Calu3 (cell line): Measurements from ENCODE around the gene CCDC150. TPM values are rescaled to one million over a fixed set of nuclear protein-coding genes. Genes with fewer than 3 reads are reported as not detected.

ENCODE experiments used
- BruUV-seq: library from RNA; stranded (reverse); fragments of 400-500 nt; replicated peaks from 2 replicates; lab custom pipeline; 2021; lab: Mats Ljungman, UMichigan
- CTCF ChIA-PET: fragments of 300-600 bp; sonication (Branson Sonifier 250); formaldehyde crosslinking; loops from one replicate; lab custom pipeline; 2022; ENCODE audit warnings: antibody characterized with exemption; lab: Charles Lee
- DNase-seq: peaks from one replicate; pipeline ENCODE4 v3.0.0; 2022
- H3K27ac Mint-ChIP-seq: one replicate; pipeline ENCODE4 v1.8.0; 2022; ENCODE audit warnings: mixed read lengths; ENCODE audit not compliant: unreplicated experiment
- H3K27me3 Mint-ChIP-seq: one replicate; pipeline ENCODE4 v1.8.0; 2022; ENCODE audit warnings: mixed read lengths; ENCODE audit not compliant: unreplicated experiment
- H3K36me3 Mint-ChIP-seq: one replicate; pipeline ENCODE4 v1.8.0; 2022; ENCODE audit warnings: mild to moderate bottlenecking, moderate library complexity, mixed read lengths; ENCODE audit not compliant: insufficient read depth, unreplicated experiment
- H3K4me1 Mint-ChIP-seq: one replicate; pipeline ENCODE4 v1.8.0; 2022; ENCODE audit warnings: mild to moderate bottlenecking, low read depth, mixed read lengths; ENCODE audit not compliant: unreplicated experiment
- H3K4me3 Mint-ChIP-seq: one replicate; pipeline ENCODE4 v1.8.0; 2022; ENCODE audit warnings: mild to moderate bottlenecking, low read depth, moderate library complexity, mixed read lengths; ENCODE audit not compliant: unreplicated experiment
- H3K9me3 Mint-ChIP-seq: one replicate; pipeline ENCODE4 v1.8.0; 2022; ENCODE audit warnings: low read depth, mixed read lengths; ENCODE audit not compliant: unreplicated experiment
- intact Hi-C: fragments of 100-400 bp; cut with micrococcal nuclease; formaldehyde crosslinking; loops from one replicate; pipeline ENCODE4 v1.10.0; 2022; ENCODE audit not compliant: unreplicated experiment
- total RNA-seq: library from RNA; stranded (reverse); gene quantifications from 2 replicates; pipeline ENCODE4 v1.2.3, GENCODE V29; 2022
- TF ChIP-seq, protein P1 (sequence below): fragments of 200-600 bp; IDR thresholded peaks from one replicate; pipeline ENCODE4 v1.8.0; 2022; ENCODE audit warnings: antibody characterized with exemption; ENCODE audit not compliant: unreplicated experiment

Gene CCDC150
- total RNA-seq, 1 experiment from 2014 or later: 21.7 TPM

DNA sequence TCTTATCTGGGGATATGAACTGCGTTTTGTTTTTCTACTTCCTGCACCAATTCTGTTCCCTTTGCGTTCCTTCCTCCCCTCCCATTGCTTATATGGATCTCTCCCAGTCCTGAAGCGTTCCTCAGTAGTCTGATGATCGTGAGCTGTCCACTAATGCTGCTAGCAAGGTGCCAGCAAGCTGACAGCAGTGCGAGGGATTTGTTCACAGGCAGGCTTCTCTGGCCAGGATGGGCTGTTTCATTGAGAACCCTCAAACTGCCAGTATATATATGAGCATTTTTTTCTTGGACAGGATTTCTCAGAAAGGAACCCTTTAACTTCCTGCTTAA lies 119.8 kb downstream of the CCDC150 start:
- TF ChIP-seq, protein P1, sequence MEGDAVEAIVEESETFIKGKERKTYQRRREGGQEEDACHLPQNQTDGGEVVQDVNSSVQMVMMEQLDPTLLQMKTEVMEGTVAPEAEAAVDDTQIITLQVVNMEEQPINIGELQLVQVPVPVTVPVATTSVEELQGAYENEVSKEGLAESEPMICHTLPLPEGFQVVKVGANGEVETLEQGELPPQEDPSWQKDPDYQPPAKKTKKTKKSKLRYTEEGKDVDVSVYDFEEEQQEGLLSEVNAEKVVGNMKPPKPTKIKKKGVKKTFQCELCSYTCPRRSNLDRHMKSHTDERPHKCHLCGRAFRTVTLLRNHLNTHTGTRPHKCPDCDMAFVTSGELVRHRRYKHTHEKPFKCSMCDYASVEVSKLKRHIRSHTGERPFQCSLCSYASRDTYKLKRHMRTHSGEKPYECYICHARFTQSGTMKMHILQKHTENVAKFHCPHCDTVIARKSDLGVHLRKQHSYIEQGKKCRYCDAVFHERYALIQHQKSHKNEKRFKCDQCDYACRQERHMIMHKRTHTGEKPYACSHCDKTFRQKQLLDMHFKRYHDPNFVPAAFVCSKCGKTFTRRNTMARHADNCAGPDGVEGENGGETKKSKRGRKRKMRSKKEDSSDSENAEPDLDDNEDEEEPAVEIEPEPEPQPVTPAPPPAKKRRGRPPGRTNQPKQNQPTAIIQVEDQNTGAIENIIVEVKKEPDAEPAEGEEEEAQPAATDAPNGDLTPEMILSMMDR: no peak
- Mint-ChIP-seq H3K4me1 (no peaks in the 10 kb centered on the region), H3K27me3 (no peaks in the 10 kb centered on the region), H3K36me3 (peaks cover 11% of the 10 kb centered on the region), H3K27ac (no peak overlapping the region), H3K9me3 (peaks cover 20% of the 10 kb centered on the region), H3K4me3 (no peak overlapping the region)
- CTCF ChIA-PET: interaction anchor here (0.6 kb wide), 1 partner anchor 167 kb away, joined by 4 read pairs; no protein-coding TSS in a partner anchor
- DNase-seq: no peak
- BruUV-seq: no TSS peak
- intact Hi-C loops: loop anchor here (10.0 kb wide), 3 partner anchors 175 to 465 kb away; no protein-coding TSS in a partner anchor

DNA sequence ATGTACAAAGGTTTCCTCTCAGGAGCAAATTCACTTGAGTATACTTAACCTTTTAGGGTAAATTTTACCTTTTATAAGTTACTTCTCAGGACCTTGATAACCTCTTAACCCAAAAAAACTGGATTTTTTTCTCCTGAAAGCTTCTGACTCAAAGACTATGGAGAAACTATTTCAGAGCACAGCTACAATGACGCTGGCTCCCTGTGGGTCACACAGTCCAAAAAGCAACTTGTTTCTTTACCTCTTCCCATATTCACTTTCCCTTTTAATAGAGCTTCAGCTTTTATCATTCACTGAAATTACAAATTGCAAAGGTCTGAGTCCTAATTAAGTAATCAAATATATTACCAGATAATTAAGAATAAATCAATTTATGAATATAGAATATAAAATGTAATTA lies 127.6 kb downstream of the CCDC150 start:
- TF ChIP-seq, protein P1: no peak
- CTCF ChIA-PET: no interaction called here
- no peaks in the 10 kb centered on the region for H3K4me1 Mint-ChIP-seq
- H3K36me3 Mint-ChIP-seq: peaks cover 20% of the 10 kb centered on the region
- intact Hi-C loops: no loop called here
- no TSS peak for BruUV-seq
- H3K27ac Mint-ChIP-seq: no peak overlapping the region
- H3K27me3 Mint-ChIP-seq: no peaks in the 10 kb centered on the region
- DNase-seq: no peak
- no peaks in the 10 kb centered on the region for H3K9me3 Mint-ChIP-seq
- no peak overlapping the region for H3K4me3 Mint-ChIP-seq

Other genes starting within 250 kb of the CCDC150 start
- gene HECW2, start 46.2 kb upstream of the CCDC150 start, total RNA-seq: 1.0 and 1.2 TPM in 2 replicates
- gene GTF3C3, start 160.0 kb downstream of the CCDC150 start, total RNA-seq: 63.5 and 70.2 TPM in 2 replicates
- gene C2orf66, start 169.6 kb downstream of the CCDC150 start, total RNA-seq: 0.35 and 0.37 TPM in 2 replicates